GM12864 (cell line): ENCODE measurements around the gene OAS1.

Experiments
- DNase-seq: peaks from one replicate; pipeline ENCODE4 v3.0.0-alpha.2; 2011; ENCODE audit warnings: low read depth
- H3K4me3 ChIP-seq: 2 replicates; pipeline ENCODE4 v1.5.1; 2011; ENCODE audit warnings: mild to moderate bottlenecking, low read depth, low read length, control low read depth
- TF ChIP-seq, protein P1 (sequence below): IDR thresholded peaks from 2 replicates; pipeline ENCODE4 v1.5.1; 2011; ENCODE audit warnings: low read depth, mild to moderate bottlenecking, moderate library complexity, low read length, control low read depth, inconsistent platforms; ENCODE audit errors: missing control alignments

The OAS1 gene

GRCh38 chr12:112944024-112944690 lies 37.4 kb downstream of the OAS1 start:
- TF ChIP-seq, protein P1, sequence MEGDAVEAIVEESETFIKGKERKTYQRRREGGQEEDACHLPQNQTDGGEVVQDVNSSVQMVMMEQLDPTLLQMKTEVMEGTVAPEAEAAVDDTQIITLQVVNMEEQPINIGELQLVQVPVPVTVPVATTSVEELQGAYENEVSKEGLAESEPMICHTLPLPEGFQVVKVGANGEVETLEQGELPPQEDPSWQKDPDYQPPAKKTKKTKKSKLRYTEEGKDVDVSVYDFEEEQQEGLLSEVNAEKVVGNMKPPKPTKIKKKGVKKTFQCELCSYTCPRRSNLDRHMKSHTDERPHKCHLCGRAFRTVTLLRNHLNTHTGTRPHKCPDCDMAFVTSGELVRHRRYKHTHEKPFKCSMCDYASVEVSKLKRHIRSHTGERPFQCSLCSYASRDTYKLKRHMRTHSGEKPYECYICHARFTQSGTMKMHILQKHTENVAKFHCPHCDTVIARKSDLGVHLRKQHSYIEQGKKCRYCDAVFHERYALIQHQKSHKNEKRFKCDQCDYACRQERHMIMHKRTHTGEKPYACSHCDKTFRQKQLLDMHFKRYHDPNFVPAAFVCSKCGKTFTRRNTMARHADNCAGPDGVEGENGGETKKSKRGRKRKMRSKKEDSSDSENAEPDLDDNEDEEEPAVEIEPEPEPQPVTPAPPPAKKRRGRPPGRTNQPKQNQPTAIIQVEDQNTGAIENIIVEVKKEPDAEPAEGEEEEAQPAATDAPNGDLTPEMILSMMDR, result no peak
- DNase-seq, result no peak

DNA sequence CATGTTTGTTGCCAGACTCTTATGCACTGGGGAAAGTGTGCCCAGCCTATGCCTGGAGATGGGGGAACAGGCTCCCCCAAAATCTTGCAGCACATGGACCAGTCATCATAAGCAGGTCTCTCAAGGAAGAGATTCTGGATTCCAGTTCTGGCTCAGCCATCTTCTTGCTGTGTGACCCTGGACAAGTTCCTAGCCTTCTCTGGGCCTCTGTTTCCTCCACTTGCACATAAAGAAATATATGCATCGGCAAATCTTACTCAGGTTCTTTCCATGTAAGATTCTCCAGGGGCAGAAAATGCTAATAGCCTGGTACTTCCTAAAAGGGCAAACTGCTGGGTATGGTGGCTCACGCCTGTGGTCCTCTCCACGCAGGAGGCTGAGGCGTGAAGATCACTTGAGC lies 38.8 kb downstream of the OAS1 start:
- TF ChIP-seq, protein P1, result no peak

More at GRCh38 chr12:112944024-112944690, 37.4 kb downstream of the OAS1 start:
- no peak overlapping the region for H3K4me3 ChIP-seq

GRCh38 chr12:112946236-112947000 lies 39.7 kb downstream of the OAS1 start:
- TF ChIP-seq, protein P1, result no peak
- DNase-seq, result no peak
- H3K4me3 ChIP-seq, result no peak overlapping the region

More for the DNA sequence above, 38.8 kb downstream of the OAS1 start:
- H3K4me3 ChIP-seq, result no peak overlapping the region
- DNase-seq, result no peak

- no peak overlapping the region for H3K4me3 ChIP-seq
- TF ChIP-seq, protein P1, result no peak
- DNase-seq, result no peak
These were observed 40.6 kb downstream of the OAS1 start for GRCh38 chr12:112947314-112947713.

GRCh38 chr12:112947761-112948160 lies 41.0 kb downstream of the OAS1 start:
- no peak for DNase-seq
- TF ChIP-seq, protein P1, result no peak
- H3K4me3 ChIP-seq, result no peak overlapping the region

GRCh38 chr12:112948806-112949205 lies 42.0 kb downstream of the OAS1 start:
- no peak overlapping the region for H3K4me3 ChIP-seq
- no peak for DNase-seq
- TF ChIP-seq, protein P1, result no peak
